MM.1S (cell line): ENCODE results near the gene TIMP1.
A peak's percentile ranks its signal among the peaks of the same experiment; 100 is the strongest.

Experiments
- CTCF ChIP-seq: fragments of 300-600 bp; sonication (generic); IDR thresholded peaks from 2 replicates; pipeline ENCODE4 v1.5.1; 2016; ENCODE audit warnings: antibody characterized with exemption, low read length, mixed read lengths
- EZH2 ChIP-seq: fragments of 300-600 bp; sonication (generic); optimal IDR thresholded peaks from 2 replicates; pipeline ENCODE3; 2017; ENCODE audit warnings: low read depth, mild to moderate bottlenecking, antibody characterized with exemption, low read length, mixed read lengths

GRCh38 chrX:47540754-47541538, 41.3 kb upstream of the TIMP1 start:
- TF ChIP-seq CTCF (peak; percentile 35), EZH2 (no peak)
